ENCODE results near the gene PNPLA1.

DNA sequence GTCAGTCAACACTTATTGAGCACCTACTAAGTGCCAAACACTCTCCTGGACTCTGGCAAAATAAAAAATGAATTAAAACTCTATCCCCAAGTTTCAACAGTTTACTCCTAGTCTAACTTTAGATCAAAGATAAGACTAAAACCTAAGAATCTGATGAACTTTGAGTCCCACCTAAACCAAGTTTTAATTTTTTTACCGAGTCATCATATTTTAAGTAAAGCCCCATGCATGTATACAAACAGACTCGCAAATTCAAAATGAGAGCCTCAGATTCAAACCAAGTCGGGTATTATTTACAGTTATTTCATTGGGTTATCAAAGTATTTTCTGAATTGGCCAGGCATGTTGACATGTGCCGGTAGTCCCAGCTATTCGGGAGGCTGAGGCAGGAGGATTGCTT is 38.7 kb downstream of the PNPLA1 start:
- TF ChIP-seq EGR1 (IDR thresholded peaks at IDR 0.05; ENCODE audit: borderline replicate concordance in 1 of 2, low read depth in 2 of 2, low read length in 2 of 2) (no peak), SIN3A (IDR thresholded peaks at IDR 0.05; ENCODE audit: low read depth, low read length) (no peak), ZNF217 (IDR thresholded peaks at IDR 0.05) (no peak), TCF12 (IDR thresholded peaks at IDR 0.05; ENCODE audit: low read depth, low read length) (no peak), BHLHE40 (IDR thresholded peaks at IDR 0.05; ENCODE audit: borderline replicate concordance in 1 of 2, low read depth in 2 of 2, low read length in 1 of 2) (no peak), CHD2 (IDR thresholded peaks at IDR 0.05; ENCODE audit: borderline replicate concordance, low read depth, low read length) (no peak), POLR2A (IDR thresholded peaks at IDR 0.05; ENCODE audit: low read depth, low read length) (no peak), JUND (IDR thresholded peaks at IDR 0.05; ENCODE audit: low read depth, low read length) (no peak), EZH2 (IDR thresholded peaks at IDR 0.05; ENCODE audit: borderline replicate concordance, control insufficient read depth, low read depth, low read length) (no peak)
- TF ChIP-seq, protein P1, sequence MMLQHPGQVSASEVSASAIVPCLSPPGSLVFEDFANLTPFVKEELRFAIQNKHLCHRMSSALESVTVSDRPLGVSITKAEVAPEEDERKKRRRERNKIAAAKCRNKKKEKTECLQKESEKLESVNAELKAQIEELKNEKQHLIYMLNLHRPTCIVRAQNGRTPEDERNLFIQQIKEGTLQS (IDR thresholded peaks at IDR 0.05; ENCODE audit: borderline replicate concordance, extremely low read depth, low read depth, low read length), result no peak
